HL-60/S4 treated with retinoic acid at 250 ng/mL for 4 days and 3 days (cell line): ENCODE data around the gene CHM.
"Not testable (repeated sequence)": the region's sequence is repeated elsewhere in the genome, so short reads cannot be mapped to it uniquely, and the experiment has no call there.

ENCODE experiments used
- in situ Hi-C: fragments of 300-500 bp; cut with MboI; formaldehyde crosslinking; loops from 2 replicates; pipeline ENCODE4 v1.7.0; 2022; ENCODE audit warnings: low sequenced_read_pairs

Gene CHM, protein sequence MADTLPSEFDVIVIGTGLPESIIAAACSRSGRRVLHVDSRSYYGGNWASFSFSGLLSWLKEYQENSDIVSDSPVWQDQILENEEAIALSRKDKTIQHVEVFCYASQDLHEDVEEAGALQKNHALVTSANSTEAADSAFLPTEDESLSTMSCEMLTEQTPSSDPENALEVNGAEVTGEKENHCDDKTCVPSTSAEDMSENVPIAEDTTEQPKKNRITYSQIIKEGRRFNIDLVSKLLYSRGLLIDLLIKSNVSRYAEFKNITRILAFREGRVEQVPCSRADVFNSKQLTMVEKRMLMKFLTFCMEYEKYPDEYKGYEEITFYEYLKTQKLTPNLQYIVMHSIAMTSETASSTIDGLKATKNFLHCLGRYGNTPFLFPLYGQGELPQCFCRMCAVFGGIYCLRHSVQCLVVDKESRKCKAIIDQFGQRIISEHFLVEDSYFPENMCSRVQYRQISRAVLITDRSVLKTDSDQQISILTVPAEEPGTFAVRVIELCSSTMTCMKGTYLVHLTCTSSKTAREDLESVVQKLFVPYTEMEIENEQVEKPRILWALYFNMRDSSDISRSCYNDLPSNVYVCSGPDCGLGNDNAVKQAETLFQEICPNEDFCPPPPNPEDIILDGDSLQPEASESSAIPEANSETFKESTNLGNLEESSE

DNA sequence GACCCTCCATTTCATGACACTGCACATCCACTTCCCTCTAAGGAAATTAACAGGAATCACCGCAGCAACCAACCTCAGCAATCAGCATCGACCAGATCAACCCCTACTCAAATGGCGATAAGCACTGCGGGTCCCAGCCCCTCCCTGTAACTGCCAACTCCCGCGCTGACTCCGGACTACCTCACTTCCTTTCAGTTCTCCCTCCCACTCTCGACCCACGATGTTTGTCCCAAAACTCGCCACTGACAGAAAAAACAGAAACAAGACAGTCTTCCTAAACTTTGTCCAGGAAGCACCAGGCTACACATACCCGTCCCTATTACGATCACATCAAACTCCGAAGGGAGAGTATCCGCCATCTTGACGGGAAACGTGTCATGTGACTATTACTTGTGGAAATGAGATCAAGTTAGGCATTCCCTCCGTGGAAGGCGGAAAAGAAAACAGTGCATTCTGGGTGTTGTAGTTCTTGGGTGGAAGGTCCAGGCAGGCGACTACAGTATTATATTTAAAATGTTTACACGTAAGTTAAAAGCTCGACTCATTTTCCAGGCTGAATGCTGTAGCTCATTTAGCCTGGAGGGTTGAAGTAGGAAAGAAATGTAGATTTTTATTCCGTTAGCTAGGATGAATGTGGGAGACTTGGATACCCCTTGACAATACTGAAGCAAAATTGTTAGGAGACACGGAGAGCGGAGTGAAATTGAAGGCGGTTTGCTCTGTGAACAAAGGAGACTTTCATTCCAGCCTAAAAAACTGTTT, at the start of gene CHM:
Gene CHM, minus strand, starts transcription at position 385 of the 762 bp plus-strand sequence. Its CDS starts 26 bp downstream, at position 359.
- in situ Hi-C loops = no loop called here

DNA sequence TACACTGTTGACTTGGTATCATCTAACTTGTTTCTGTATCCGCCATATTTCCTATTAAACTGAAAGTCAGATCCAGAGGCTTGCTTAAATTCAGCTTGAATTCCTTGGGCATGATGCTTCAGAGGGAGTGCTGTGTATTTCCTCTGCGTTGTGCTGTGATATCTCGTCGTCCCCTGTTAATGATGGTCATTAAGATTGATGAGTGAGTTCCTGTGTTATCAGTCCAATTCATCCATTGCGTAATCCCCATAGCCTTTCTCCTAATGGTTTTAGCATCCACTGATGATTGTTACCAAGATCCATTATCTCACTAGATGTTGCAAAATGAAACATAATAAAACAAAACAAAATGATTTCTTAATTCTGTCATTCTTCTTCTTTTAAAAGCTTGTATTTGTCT, 31.3 kb upstream of the CHM start:
- in situ Hi-C loops = no loop called here

- in situ Hi-C loops = no loop called here
These were observed 19.6 kb upstream of the CHM start for GRCh38 chrX:86066998-86067397.

- in situ Hi-C loops = no loop called here
These were observed 14.0 kb upstream of the CHM start for GRCh38 chrX:86061407-86061806.

DNA sequence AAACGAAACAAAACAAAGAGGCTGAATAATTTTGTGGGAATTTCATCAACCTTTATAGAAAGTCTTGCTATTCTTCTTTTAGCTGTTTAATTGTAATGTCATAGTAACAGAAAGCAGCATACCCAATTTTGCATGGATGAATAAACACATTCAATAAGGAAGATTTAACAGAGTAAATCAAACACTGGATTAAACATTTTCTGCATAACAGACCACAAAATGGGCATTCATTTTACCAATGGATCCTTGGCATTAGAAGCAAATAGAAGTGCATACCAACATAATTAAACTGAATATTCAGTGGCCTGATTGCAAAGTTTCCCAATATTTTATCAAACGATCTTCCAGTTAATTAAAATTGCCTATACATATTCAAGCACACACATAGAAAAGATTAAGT, 4.4 kb upstream of the CHM start:
- in situ Hi-C loops = no loop called here

GRCh38 chrX:86047936-86048280, 550 bp upstream of the CHM start:
- in situ Hi-C loops = no loop called here

DNA sequence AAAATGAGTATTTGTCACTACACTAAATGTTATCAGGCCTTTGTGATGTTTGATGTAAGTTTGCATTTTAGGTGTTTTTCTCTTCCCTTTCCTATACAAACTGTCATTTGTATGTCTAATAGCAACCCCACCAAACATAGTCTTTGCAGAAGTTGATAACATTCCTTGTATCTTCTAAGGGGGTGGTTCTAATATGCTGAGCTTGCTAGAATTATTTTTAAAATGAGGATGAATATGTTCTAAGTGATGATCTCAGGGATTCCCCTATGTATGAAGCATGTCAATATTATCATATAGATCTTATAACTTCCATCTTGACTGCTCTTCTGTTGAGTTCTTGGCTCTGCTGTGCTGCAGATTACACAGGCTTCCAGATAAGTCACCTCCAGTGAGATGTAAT, 3.1 kb downstream of the CHM start:
- in situ Hi-C loops = no loop called here

DNA sequence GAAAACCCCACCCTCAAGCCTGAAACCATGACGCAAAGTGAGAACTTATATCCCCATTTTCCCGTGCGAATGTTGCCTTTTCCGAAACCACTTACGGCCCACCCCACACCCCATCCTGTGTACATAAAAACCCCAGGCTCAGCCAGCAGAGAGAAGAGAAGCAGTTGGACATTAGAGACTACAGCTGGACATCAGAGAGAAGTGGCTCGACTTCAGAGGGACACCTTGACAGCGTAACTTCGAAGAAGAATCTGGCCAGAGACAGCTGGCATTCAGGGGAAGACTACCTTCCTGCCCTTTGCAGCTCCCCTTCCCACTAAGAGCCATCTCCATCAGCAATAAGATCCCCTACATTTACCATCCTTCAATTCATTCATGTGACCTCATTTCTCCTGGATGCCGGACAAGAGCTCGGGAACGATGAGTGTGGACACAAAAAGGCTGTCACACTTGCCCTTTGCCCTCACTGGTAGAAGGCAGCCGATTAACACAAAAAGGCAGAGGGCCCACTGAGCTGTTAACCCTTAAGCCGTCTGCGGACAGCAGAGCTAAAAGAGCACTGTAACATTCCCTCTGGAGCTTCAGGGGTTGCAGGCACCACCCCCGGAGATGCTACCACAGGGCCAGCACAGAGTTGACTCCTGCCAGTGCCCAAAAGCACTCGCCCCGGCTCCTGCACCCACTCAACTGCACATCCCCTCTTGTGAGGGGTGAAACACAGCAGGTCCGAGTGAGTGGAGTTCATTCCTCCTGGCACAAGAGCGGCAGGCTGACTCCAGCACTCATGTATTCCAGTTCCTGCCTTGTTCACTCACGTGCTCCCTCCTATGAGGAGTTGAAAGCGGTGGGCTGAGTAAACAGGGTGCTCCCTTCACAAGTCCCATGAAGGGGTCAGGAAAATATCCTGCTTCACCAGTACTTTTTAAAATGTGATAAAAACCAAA, 7.5 kb downstream of the CHM start:
- in situ Hi-C loops = no loop called here

DNA sequence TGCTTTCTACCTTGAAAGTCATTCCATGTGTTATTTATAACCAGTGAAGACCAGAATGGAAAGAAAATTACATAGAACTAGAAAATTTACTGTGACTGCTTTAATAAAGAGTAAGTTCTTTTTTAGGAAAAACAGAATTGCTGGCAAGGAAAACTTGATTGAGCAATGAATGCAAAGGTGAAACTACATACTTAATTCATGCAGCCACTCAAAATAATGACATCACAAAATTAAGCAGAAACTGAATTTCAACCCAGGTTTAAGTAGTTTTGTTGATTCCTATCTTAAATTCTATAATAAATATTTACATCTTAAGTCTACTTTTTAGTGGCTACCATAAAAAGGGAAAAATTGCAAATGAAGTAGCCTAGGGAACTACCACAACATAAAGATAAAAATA, 14.0 kb downstream of the CHM start:
- in situ Hi-C loops = no loop called here

DNA sequence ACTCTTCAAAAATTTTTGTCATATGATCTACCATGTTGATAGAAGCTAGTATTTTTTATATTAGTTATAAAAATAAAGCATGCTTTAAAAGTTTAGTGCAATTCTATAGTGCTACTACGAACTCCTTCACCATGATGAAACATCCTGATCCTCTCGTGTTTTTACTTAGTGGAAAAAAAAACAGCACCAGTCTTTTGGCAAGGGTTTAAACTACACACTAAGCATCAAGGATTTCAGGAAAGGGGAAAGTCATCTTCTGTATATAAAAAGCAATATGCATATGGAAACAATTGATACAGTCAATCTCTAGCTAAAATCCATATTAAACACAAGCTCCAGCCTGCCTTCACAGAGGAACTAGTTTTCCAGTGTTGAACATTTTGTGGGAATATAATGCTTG, 18.7 kb downstream of the CHM start:
- in situ Hi-C loops = no loop called here

- in situ Hi-C loops = no loop called here
These were observed 23.5 kb downstream of the CHM start for GRCh38 chrX:86023811-86024210.

- in situ Hi-C loops = no loop called here
These were observed 25.6 kb downstream of the CHM start for GRCh38 chrX:86021652-86022289.

- in situ Hi-C loops = no loop called here
These were observed 31.2 kb downstream of the CHM start for GRCh38 chrX:86016139-86016538.

DNA sequence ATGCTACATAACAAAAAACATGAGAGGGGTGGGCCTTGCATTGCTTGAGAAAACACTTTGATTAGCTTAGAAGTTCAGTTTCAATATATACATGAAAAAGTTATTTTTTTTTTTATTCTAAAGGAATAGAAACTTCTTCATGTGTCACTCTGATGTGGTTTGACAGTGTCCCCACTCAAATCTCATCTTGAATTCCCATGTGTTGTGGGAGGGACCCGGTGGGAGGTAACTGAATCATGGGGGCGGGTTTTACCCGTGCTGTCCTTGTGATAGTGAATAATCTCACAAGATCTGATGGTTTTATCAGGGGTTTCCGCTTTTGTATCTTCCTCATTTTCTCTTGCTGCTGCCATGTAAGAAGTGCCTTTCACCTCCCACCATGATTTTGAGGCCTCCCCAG, 32.4 kb downstream of the CHM start:
- in situ Hi-C loops = not testable (repeated sequence)

- in situ Hi-C loops = no loop called here
These were observed 32.9 kb downstream of the CHM start for GRCh38 chrX:86014421-86014820.

GRCh38 chrX:86013792-86014191, 33.6 kb downstream of the CHM start:
- in situ Hi-C loops = no loop called here

DNA sequence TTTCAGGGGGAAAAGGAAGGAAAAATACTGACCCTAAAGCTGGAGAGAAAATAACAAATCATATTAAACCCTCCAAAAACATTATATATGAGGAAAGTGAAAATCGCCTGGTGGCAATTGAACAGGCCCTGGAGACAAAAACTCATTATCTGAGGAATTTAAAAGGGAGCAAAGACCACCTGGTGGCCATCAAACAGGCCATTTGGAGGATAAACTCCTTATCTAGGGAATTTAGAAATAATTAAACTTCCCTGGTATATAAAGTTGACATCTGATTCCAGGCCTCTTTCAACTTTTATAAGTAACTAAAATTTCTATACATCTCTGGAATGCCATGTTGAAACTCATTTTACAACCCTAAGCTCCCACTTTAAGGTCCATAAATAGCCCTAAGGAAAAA, 35.2 kb downstream of the CHM start:
- in situ Hi-C loops = no loop called here

- in situ Hi-C loops = not testable (repeated sequence)
These were observed 37.6 kb downstream of the CHM start for GRCh38 chrX:86009803-86010202.

DNA sequence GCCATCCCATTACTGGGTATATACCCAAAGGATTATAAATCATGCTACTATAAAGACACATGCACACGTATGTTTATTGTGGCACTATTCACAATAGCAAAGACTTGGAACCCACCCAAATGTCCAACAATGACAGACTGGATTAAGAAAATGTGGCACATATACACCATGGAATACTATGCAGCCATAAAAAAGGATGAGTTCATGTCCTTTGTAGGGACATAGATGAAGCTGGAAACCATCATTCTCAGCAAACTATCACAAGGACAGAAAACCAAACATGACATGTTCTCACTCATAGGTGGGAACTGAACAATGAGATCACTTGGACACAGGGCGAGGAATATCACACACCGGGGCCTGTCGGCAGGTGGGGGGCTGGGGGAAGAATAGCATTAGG, 39.5 kb downstream of the CHM start:
- in situ Hi-C loops = not testable (repeated sequence)
